GM12865 (cell line): ENCODE data around the gene PCDH1.

Experiments used
- DNase-seq: peaks from one replicate; pipeline ENCODE4 v3.0.0; 2010; ENCODE audit warnings: low read depth
- H3K4me3 ChIP-seq: 2 replicates; pipeline ENCODE4 v1.5.1; 2011; ENCODE audit warnings: mild to moderate bottlenecking, low read depth, low read length, control low read depth
- CTCF ChIP-seq: IDR thresholded peaks from 2 replicates; pipeline ENCODE4 v1.5.1; 2011; ENCODE audit warnings: low read length, control low read depth, low read depth, inconsistent platforms; ENCODE audit not compliant: insufficient read depth; ENCODE audit errors: missing control alignments

PCDH1 gene

GRCh38 chr5:141861194-141861593, 17.0 kb downstream of the PCDH1 start:
- H3K4me3 ChIP-seq, result no peak overlapping the region
- DNase-seq, result no peak
- TF ChIP-seq CTCF, result no peak

- TF ChIP-seq CTCF, result no peak
- DNase-seq, result no peak
- no peak overlapping the region for H3K4me3 ChIP-seq
These were observed 20.0 kb downstream of the PCDH1 start for GRCh38 chr5:141858079-141858765.

GRCh38 chr5:141857226-141857625, 21.0 kb downstream of the PCDH1 start:
- DNase-seq, result no peak
- no peak for TF ChIP-seq CTCF
- no peak overlapping the region for H3K4me3 ChIP-seq

GRCh38 chr5:141856037-141856790, 22.0 kb downstream of the PCDH1 start:
- H3K4me3 ChIP-seq, result no peak overlapping the region
- no peak for TF ChIP-seq CTCF
- no peak for DNase-seq

- no peak overlapping the region for H3K4me3 ChIP-seq
- TF ChIP-seq CTCF, result no peak
- no peak for DNase-seq
These were observed 22.8 kb downstream of the PCDH1 start for GRCh38 chr5:141855265-141856036.

- no peak overlapping the region for H3K4me3 ChIP-seq
- TF ChIP-seq CTCF, result no peak
- no peak for DNase-seq
These were observed 24.1 kb downstream of the PCDH1 start for GRCh38 chr5:141853895-141854626.
